ENCODE results near the gene TRRAP. TPM values are rescaled to one million over a fixed set of nuclear protein-coding genes. Genes with fewer than 3 reads are reported as not detected.

TRRAP gene
- total and polyA plus RNA-seq, 4 donors, result 4.3 to 22.7 (median 10.1) TPM

GRCh38 chr7:98922392-98923187, 44.3 kb downstream of the TRRAP start:
- Histone ChIP-seq H3K4me3 (ENCODE audit: low read depth in 1 of 3, low read length in 3 of 3) (no peak overlapping the region), H3K9ac (ENCODE audit: low read depth in 1 of 2, low read length in 2 of 2) (peak overlapping the region in 1 of 2 donors; percentile 33), H3K27ac (ENCODE audit: low read depth in 1 of 2, low read length in 2 of 2) (peak overlapping the region; percentile 76 to 77), H3K4me1 (ENCODE audit: control insufficient read depth in 4 of 4, insufficient read depth in 4 of 4, low read length in 3 of 4) (peaks cover 4 to 24% (median 17%) of the 10 kb centered on the region in 4 donors), H3K9me3 (ENCODE audit: control insufficient read depth in 4 of 4, low read length in 3 of 4) (no peaks in the 10 kb centered on the region), H3K36me3 (ENCODE audit: control insufficient read depth in 4 of 4, insufficient read depth in 3 of 4, low read depth in 1 of 4, low read length in 3 of 4) (peaks cover 12 to 44% (median 32%) of the 10 kb centered on the region in 4 donors), H3K27me3 (ENCODE audit: control insufficient read depth in 4 of 4, insufficient read depth in 4 of 4, low read length in 3 of 4) (no peaks in the 10 kb centered on the region)
- DNase-seq (ENCODE audit: low spot score), result peak; percentile 59
- TF ChIP-seq FOXA2 (IDR thresholded peaks at IDR 0.05) (peak; percentile 100), YY1 (IDR thresholded peaks at IDR 0.05) (peak; percentile 67), ZBTB33 (IDR thresholded peaks at IDR 0.05) (peak; percentile 74), EGR1 (IDR thresholded peaks at IDR 0.05; ENCODE audit: low read depth in 2 of 2) (peak in 1 of 2 donors; percentile 38), SP1 (IDR thresholded peaks at IDR 0.05) (peak; percentile 87), HNF4G (IDR thresholded peaks at IDR 0.05) (no peak), RAD21 (IDR thresholded peaks at IDR 0.05) (peak; percentile 32 to 51), CTCF (IDR thresholded peaks at IDR 0.05; ENCODE audit: low read depth, low read length, missing input control) (peak; percentile 13), ATF3 (IDR thresholded peaks at IDR 0.05) (peak; percentile 98), HNF4A (conservative IDR thresholded peaks at IDR 0.05) (peak; percentile 75 to 83), TAF1 (conservative IDR thresholded peaks at IDR 0.05) (no peak), GABPA (IDR thresholded peaks at IDR 0.05 in 1 of 2, conservative IDR thresholded peaks at IDR 0.05 in 1 of 2) (peak in 1 of 2 donors; percentile 56), JUND (IDR thresholded peaks at IDR 0.05) (peak; percentile 77 to 86), MAX (IDR thresholded peaks at IDR 0.05) (peak; percentile 81), FOXA1 (IDR thresholded peaks at IDR 0.05) (peak; percentile 100), RXRA (IDR thresholded peaks at IDR 0.05) (peak; percentile 75 to 92), REST (IDR thresholded peaks at IDR 0.05) (peak; percentile 75), NR2F2 (IDR thresholded peaks at IDR 0.05) (no peak)
- WGBS, result 45% methylated on average over 12 of the region's 12 CpGs
